HG03442 (cell line): ENCODE measurements around the gene KCNH1.

Experiments used
- ATAC-seq: cut with Tn5 transposase; IDR thresholded peaks from one replicate; pipeline ENCODE4 v1.9.1; 2021; ENCODE audit warnings: mild to moderate bottlenecking, moderate library complexity; ENCODE audit not compliant: unreplicated experiment

KCNH1 gene

GRCh38 chr1:210728437-210729149, 405.4 kb downstream of the KCNH1 start:
- no peak for ATAC-seq

GRCh38 chr1:210727709-210728108, 406.2 kb downstream of the KCNH1 start:
- no peak for ATAC-seq

GRCh38 chr1:210726621-210727020, 407.3 kb downstream of the KCNH1 start:
- ATAC-seq = no peak

- no peak for ATAC-seq
Measured at GRCh38 chr1:210724768-210725167, 409.2 kb downstream of the KCNH1 start.

GRCh38 chr1:210723646-210724045, 410.3 kb downstream of the KCNH1 start:
- ATAC-seq = no peak

- ATAC-seq = no peak
Measured at GRCh38 chr1:210722410-210723081, 411.4 kb downstream of the KCNH1 start.

- no peak for ATAC-seq
Measured at GRCh38 chr1:210715072-210715471, 418.9 kb downstream of the KCNH1 start.

GRCh38 chr1:210711825-210712612, 421.9 kb downstream of the KCNH1 start:
- ATAC-seq = no peak

GRCh38 chr1:210709701-210710100, 424.2 kb downstream of the KCNH1 start:
- no peak for ATAC-seq

GRCh38 chr1:210707300-210708240, 426.4 kb downstream of the KCNH1 start:
- ATAC-seq = no peak

- ATAC-seq = no peak
Measured at GRCh38 chr1:210706246-210706645, 427.7 kb downstream of the KCNH1 start.

- ATAC-seq = no peak
Measured at GRCh38 chr1:210705086-210705485, 428.9 kb downstream of the KCNH1 start.

- ATAC-seq = no peak
Measured at GRCh38 chr1:210703593-210703992, 430.4 kb downstream of the KCNH1 start.

GRCh38 chr1:210702506-210702905, 431.4 kb downstream of the KCNH1 start:
- ATAC-seq = no peak

GRCh38 chr1:210700511-210700910, 433.4 kb downstream of the KCNH1 start:
- ATAC-seq = no peak

- no peak for ATAC-seq
Measured at GRCh38 chr1:210700083-210700482, 433.9 kb downstream of the KCNH1 start.

- ATAC-seq = no peak
Measured at GRCh38 chr1:210698661-210699060, 435.3 kb downstream of the KCNH1 start.

- ATAC-seq = no peak
Measured at GRCh38 chr1:210697185-210697584, 436.8 kb downstream of the KCNH1 start.

GRCh38 chr1:210696709-210697108, 437.2 kb downstream of the KCNH1 start:
- ATAC-seq = peak; percentile 98

- no peak for ATAC-seq
Measured at GRCh38 chr1:210695026-210695425, 438.9 kb downstream of the KCNH1 start.

- ATAC-seq = peak; percentile 22
Measured at GRCh38 chr1:210692796-210693195, 441.2 kb downstream of the KCNH1 start.
